Keratinocyte (primary cell): ENCODE results near the gene FREM3.

ENCODE experiments used
- CTCF ChIP-seq, 3 experiments: IDR thresholded peaks in 1 of 3; conservative IDR thresholded peaks in 1 of 3; optimal IDR thresholded peaks in 1 of 3; 2 replicates in 2 of 3; 3 replicates in 1 of 3; pipeline versions ENCODE3 to v1.5.1; 2011; ENCODE audit warnings: low read length in 3 of 3, mild to moderate bottlenecking in 3 of 3, moderate library complexity in 2 of 3, control low read depth in 1 of 3, inconsistent platforms in 1 of 3; ENCODE audit not compliant: insufficient read depth in 2 of 3; ENCODE audit errors: extremely low read depth in 1 of 3
- EZH2 ChIP-seq: IDR thresholded peaks from one replicate; pipeline ENCODE4 v1.6.1; 2012; ENCODE audit warnings: inconsistent platforms, mild to moderate bottlenecking, low read length, moderate library complexity

DNA sequence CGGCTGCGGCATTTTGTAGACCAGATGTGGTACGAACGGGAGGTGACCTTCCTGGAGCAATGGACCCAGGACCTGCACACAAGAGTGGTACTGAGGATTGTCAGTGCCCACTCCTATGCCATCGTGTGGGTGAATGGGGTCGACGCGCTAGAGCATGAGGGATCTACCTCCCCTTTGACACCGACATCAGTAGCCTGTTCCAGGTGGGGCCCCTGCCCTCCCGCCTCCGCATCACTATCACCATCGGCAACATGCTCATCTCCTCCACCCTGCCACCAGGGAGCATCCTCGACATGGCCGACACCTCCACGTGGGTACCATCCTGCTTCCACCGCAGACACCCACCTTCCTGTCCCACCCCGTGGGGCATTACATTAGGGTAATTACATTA is 140.7 kb downstream of the FREM3 start:
- TF ChIP-seq CTCF (optimal IDR thresholded peaks at IDR 0.05 in 1 of 3, IDR thresholded peaks at IDR 0.05 in 1 of 3, conservative IDR thresholded peaks at IDR 0.05 in 1 of 3; ENCODE audit: extremely low read depth in 1 of 3, insufficient read depth in 2 of 3, low read length in 3 of 3) = no peak
- TF ChIP-seq EZH2 = no peak
